GM13977 (cell line): ENCODE results near the gene IQCK.

Source experiments
- DNase-seq: peaks from one replicate; pipeline ENCODE4 v3.0.0; 2012; ENCODE audit warnings: low spot score
- CTCF ChIP-seq: IDR thresholded peaks from 2 replicates; pipeline ENCODE4 v1.5.1; 2012; ENCODE audit warnings: mild to moderate bottlenecking, control low read depth; ENCODE audit not compliant: insufficient read depth; ENCODE audit errors: extremely low read depth, missing control alignments
- in situ Hi-C: fragments of 300-500 bp; cut with MboI; formaldehyde crosslinking; loops from one replicate; pipeline ENCODE4 v1.12.0; 2022; ENCODE audit warnings: low sequenced_read_pairs, low pct_unique_long_range_greater_than_20kb, mixed read lengths, inconsistent platforms; ENCODE audit not compliant: unreplicated experiment

Gene IQCK

GRCh38 chr16:19745286-19746010 lies 27.4 kb downstream of the IQCK start:
- in situ Hi-C loops: no loop called here
- DNase-seq: no peak
- TF ChIP-seq CTCF: no peak

DNA sequence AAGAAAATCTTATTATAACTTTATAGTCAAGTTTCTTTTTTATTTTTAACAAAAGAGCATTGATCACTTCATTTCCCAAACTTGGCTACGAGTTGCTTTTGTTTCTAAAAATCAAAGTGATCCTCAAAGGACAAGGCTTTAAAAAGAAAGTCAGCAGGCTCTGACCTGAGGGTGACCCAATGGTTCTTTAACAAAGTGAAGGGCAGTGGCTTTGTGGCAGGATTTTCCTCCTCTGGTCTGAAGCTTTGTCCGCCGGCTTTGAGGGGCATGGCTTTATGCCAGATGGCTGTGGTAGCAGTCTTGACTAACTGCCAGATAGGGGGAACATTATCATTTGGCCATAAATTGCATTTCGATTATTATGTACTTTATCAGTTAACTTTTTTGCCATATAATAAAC lies 28.5 kb downstream of the IQCK start:
- TF ChIP-seq CTCF: no peak
- in situ Hi-C loops: no loop called here
- no peak for DNase-seq

GRCh38 chr16:19748389-19749168 lies 30.5 kb downstream of the IQCK start:
- no peak for DNase-seq
- no peak for TF ChIP-seq CTCF
- in situ Hi-C loops: no loop called here

GRCh38 chr16:19749571-19750080 lies 31.6 kb downstream of the IQCK start:
- in situ Hi-C loops: no loop called here
- TF ChIP-seq CTCF: no peak
- no peak for DNase-seq

DNA sequence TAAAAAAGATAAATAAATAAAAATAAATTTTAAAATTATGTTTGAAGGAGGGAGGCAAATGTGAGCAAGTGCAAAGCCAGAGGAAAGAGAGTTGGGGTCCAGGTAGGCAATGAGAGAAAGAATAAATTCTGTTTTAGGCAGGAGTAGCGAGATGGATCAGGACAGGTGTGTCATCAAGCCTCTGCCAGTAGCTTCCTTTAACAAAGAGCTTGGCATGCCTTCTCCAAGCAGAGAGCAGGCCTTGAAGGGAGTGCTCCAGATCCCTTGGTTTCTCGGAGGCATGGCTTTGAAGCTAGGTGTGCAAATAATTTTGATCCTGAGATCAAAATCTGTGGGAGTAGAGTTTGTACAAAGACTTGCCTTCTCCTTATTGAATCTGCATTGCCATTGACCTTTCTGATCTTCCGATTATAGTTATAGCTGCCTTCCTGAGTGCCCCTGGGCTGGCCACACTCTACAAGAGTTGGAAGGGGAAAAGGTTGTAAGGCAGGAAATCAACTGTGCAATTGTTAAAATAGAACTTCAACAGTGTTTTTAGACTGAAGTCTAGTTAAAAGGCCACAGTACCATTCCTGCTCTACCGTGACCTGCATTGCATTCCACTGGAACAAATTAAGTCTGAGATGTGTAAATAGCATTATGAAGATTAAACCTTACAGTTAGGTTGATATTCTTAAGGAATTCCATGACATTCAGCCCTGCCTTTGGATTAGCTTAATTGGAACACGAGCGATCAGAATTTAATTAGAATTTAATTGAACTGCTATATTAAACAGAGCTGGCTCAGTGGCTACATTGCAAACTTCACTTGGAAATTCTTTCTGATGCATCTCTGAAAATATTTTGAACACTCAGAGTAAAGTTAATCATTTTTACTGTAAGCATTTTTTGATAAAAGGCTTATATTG lies 33.7 kb downstream of the IQCK start:
- no peak for TF ChIP-seq CTCF
- no peak for DNase-seq
- in situ Hi-C loops: no loop called here

- in situ Hi-C loops: no loop called here
- no peak for DNase-seq
- TF ChIP-seq CTCF: no peak
Measured at GRCh38 chr16:19753815-19754643, 36.0 kb downstream of the IQCK start.
